ENCODE data around the gene RHBDL1. TPM values are rescaled to one million over a fixed set of nuclear protein-coding genes. Genes with fewer than 3 reads are reported as not detected.

The RHBDL1 gene
- total RNA-seq, 1 experiment from 2014 or later: 1.7 TPM

DNA sequence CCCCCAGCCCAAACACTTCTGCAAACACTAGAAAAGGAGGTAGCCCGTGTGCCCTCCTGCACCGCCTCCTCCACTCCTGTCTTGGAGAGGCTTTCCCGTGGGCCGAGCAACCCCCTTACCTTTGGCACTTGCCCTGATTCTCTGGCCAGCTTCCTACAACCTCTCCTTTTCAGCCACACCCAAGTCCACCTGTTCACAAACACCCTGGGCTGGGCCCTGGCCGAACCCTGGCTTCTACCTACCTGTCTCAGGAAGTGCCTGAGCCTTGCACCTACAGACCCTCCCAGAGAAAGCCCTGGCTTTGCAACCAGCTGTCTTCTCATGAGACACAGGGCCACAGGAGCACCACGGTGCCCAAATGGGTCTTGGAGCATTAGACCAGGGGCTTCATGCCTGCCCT, 43.5 kb downstream of the RHBDL1 start:
- peaks cover 8% of the 10 kb centered on the region; the same call in 1 of the 2 replicates for H4K20me1 ChIP-seq (ENCODE audit: low read length)
- H3K9me2 ChIP-seq (replicated peaks; ENCODE audit: low read length): no peaks in the 10 kb centered on the region
- no peaks in the 10 kb centered on the region for H3F3A ChIP-seq (ENCODE audit: low read length, unreplicated experiment)
- H2AFZ ChIP-seq (ENCODE audit: low read length): no peak overlapping the region
- H3K27ac ChIP-seq (ENCODE audit: low read length): no peak overlapping the region
- TF ChIP-seq EZH2phosphoT487 (IDR thresholded peaks at IDR 0.05; ENCODE audit: borderline replicate concordance, low read length) (no peak), EZH2 (IDR thresholded peaks at IDR 0.05; ENCODE audit: low read length, unreplicated experiment) (no peak)
- TF ChIP-seq, protein P1, sequence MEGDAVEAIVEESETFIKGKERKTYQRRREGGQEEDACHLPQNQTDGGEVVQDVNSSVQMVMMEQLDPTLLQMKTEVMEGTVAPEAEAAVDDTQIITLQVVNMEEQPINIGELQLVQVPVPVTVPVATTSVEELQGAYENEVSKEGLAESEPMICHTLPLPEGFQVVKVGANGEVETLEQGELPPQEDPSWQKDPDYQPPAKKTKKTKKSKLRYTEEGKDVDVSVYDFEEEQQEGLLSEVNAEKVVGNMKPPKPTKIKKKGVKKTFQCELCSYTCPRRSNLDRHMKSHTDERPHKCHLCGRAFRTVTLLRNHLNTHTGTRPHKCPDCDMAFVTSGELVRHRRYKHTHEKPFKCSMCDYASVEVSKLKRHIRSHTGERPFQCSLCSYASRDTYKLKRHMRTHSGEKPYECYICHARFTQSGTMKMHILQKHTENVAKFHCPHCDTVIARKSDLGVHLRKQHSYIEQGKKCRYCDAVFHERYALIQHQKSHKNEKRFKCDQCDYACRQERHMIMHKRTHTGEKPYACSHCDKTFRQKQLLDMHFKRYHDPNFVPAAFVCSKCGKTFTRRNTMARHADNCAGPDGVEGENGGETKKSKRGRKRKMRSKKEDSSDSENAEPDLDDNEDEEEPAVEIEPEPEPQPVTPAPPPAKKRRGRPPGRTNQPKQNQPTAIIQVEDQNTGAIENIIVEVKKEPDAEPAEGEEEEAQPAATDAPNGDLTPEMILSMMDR (conservative IDR thresholded peaks at IDR 0.05; ENCODE audit: low read depth, low read length): no peak
- no peak for ATAC-seq
- no peak for DNase-seq
- ChIA-PET CTCF (no interaction called here), POLR2A (ENCODE audit: unreplicated experiment) (no interaction called here)
- H3K27me3 ChIP-seq (ENCODE audit: low read length): no peaks in the 10 kb centered on the region
- no peak overlapping the region for H3K4me2 ChIP-seq (ENCODE audit: low read length)
- H3K4me3 ChIP-seq (ENCODE audit: low read length): no peak overlapping the region
- TSS peak; percentile 1 for BruUV-seq (replicated peaks)
- no peaks in the 10 kb centered on the region for H3K36me3 ChIP-seq (ENCODE audit: low read depth, low read length)
- H3K9me3 ChIP-seq (ENCODE audit: low read length): no peaks in the 10 kb centered on the region
- no peak overlapping the region for H3K9ac ChIP-seq (ENCODE audit: low read length)
- peaks cover 35% of the 10 kb centered on the region for H3K4me1 ChIP-seq (ENCODE audit: insufficient read depth, low read length)
- intact Hi-C loops (cut with micrococcal nuclease): loop anchor here (10.0 kb wide), 1 partner anchor 66 kb away; the partner anchor contains the start of genes CHTF18 and RPUSD1
- H3K79me2 ChIP-seq (ENCODE audit: low read length): peaks cover 19% of the 10 kb centered on the region

GRCh38 chr16:719815-720446, 44.5 kb downstream of the RHBDL1 start:
- ChIA-PET CTCF (interaction anchor here (0.5 kb wide), 1 partner anchor 337 kb away, joined by 3 read pairs; no protein-coding TSS in a partner anchor), POLR2A (ENCODE audit: unreplicated experiment) (interaction anchor here (0.7 kb wide), 1 partner anchor 69 kb away, joined by 3 read pairs; the partner anchor contains the start of gene CHTF18)
- H3K4me2 ChIP-seq (ENCODE audit: low read length): peak overlapping the region; percentile 93
- DNase-seq (peak; percentile 53), ATAC-seq (peak; percentile 25)
- no peak for TF ChIP-seq EZH2 (IDR thresholded peaks at IDR 0.05; ENCODE audit: low read length, unreplicated experiment)
- TF ChIP-seq, protein P1 (conservative IDR thresholded peaks at IDR 0.05; ENCODE audit: low read depth, low read length): peak; percentile 42
- H3K9ac ChIP-seq (ENCODE audit: low read length): peak overlapping the region; percentile 69; the same call in 1 of the 2 replicates
- peak overlapping the region; percentile 82 for H3K4me3 ChIP-seq (ENCODE audit: low read length)
- no peaks in the 10 kb centered on the region for H3K27me3 ChIP-seq (ENCODE audit: low read length)
- H3K9me2 ChIP-seq (replicated peaks; ENCODE audit: low read length): no peaks in the 10 kb centered on the region
- peaks cover 8% of the 10 kb centered on the region; the same call in 1 of the 2 replicates for H4K20me1 ChIP-seq (ENCODE audit: low read length)
- no peaks in the 10 kb centered on the region for H3K36me3 ChIP-seq (ENCODE audit: low read depth, low read length)
- H3K79me2 ChIP-seq (ENCODE audit: low read length): peaks cover 19% of the 10 kb centered on the region
- H3K4me1 ChIP-seq (ENCODE audit: insufficient read depth, low read length): peaks cover 26% of the 10 kb centered on the region
- no peak overlapping the region for H3K27ac ChIP-seq (ENCODE audit: low read length)
- intact Hi-C loops (cut with micrococcal nuclease): loop anchor here (1.0 to 10.0 kb wide), 2 partner anchors 8 to 65 kb away; partner anchors contain the start of genes CHTF18 and RPUSD1
- BruUV-seq (replicated peaks): TSS peak; percentile 71
- no peaks in the 10 kb centered on the region for H3K9me3 ChIP-seq (ENCODE audit: low read length)
- no peaks in the 10 kb centered on the region for H3F3A ChIP-seq (ENCODE audit: low read length, unreplicated experiment)
- H2AFZ ChIP-seq (ENCODE audit: low read length): no peak overlapping the region

Data from PC-3 (cell line).